ENCODE measurements around the gene THADA.

- TF ChIP-seq POLR2A (IDR thresholded peaks at IDR 0.05): no peak
- TF ChIP-seq, protein P1, sequence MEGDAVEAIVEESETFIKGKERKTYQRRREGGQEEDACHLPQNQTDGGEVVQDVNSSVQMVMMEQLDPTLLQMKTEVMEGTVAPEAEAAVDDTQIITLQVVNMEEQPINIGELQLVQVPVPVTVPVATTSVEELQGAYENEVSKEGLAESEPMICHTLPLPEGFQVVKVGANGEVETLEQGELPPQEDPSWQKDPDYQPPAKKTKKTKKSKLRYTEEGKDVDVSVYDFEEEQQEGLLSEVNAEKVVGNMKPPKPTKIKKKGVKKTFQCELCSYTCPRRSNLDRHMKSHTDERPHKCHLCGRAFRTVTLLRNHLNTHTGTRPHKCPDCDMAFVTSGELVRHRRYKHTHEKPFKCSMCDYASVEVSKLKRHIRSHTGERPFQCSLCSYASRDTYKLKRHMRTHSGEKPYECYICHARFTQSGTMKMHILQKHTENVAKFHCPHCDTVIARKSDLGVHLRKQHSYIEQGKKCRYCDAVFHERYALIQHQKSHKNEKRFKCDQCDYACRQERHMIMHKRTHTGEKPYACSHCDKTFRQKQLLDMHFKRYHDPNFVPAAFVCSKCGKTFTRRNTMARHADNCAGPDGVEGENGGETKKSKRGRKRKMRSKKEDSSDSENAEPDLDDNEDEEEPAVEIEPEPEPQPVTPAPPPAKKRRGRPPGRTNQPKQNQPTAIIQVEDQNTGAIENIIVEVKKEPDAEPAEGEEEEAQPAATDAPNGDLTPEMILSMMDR (IDR thresholded peaks at IDR 0.05): no peak
Measured at GRCh38 chr2:43592443-43592842, 3.4 kb downstream of the THADA start.
